Left ventricle myocardium inferior (tissue), 1 donor: ENCODE data around the gene NSMCE1. TPM values are rescaled to one million over a fixed set of nuclear protein-coding genes. Genes with fewer than 3 reads are reported as not detected.

ENCODE experiments used
- DNase-seq: peaks from one replicate; pipeline ENCODE4 v3.0.0-alpha.2; 2020
- H3K27ac ChIP-seq: fragments of 200-600 bp; replicated peaks from 2 replicates; pipeline ENCODE4 v1.8.0; 2021
- H3K27me3 ChIP-seq: fragments of 200-600 bp; 2 replicates; pipeline ENCODE4 v1.8.0; 2021; ENCODE audit warnings: low read depth
- H3K36me3 ChIP-seq: fragments of 200-600 bp; 2 replicates; pipeline ENCODE4 v1.8.0; 2021
- H3K4me1 ChIP-seq: fragments of 200-600 bp; 2 replicates; pipeline ENCODE4 v1.8.0; 2021
- H3K4me3 ChIP-seq: fragments of 200-600 bp; 2 replicates; pipeline ENCODE4 v1.8.0; 2021; ENCODE audit warnings: mild to moderate bottlenecking, moderate library complexity
- H3K9me3 ChIP-seq: fragments of 200-600 bp; replicated peaks from 2 replicates; pipeline ENCODE4 v1.8.0; 2021
- intact Hi-C: fragments of 100-400 bp; cut with micrococcal nuclease; formaldehyde crosslinking; loops from one replicate; pipeline ENCODE4 v1.11.0; 2022
- total RNA-seq: library from RNA; stranded (reverse); fragmentation: NEBNext Ultra II Directional; extraction: Animal tissue kit (Norgen Biotek cat#: 25700); gene quantifications from one replicate; pipeline ENCODE4 v1.2.1, GENCODE V29; 2021
- TF ChIP-seq, protein P1 (sequence below): fragments of 200-600 bp; IDR thresholded peaks from 2 replicates; pipeline ENCODE4 v1.8.0; 2021; ENCODE audit warnings: antibody characterized with exemption, mild to moderate bottlenecking, borderline replicate concordance
- donor health status: DM: no; HTN: yes; CAD: no; lungs with severe emphysema.

Gene NSMCE1
- total RNA-seq, 1 donor from 2014 or later: 38.6 TPM

GRCh38 chr16:27216297-27216885 is 52.2 kb downstream of the NSMCE1 start:
- H3K4me3 ChIP-seq: no peak overlapping the region
- no peak for DNase-seq
- peak overlapping the region; percentile 31 for H3K27ac ChIP-seq
- intact Hi-C loops: no loop called here
- peaks cover 4% of the 10 kb centered on the region for H3K4me1 ChIP-seq
- no peaks in the 10 kb centered on the region for H3K9me3 ChIP-seq
- peaks cover 34% of the 10 kb centered on the region for H3K36me3 ChIP-seq
- TF ChIP-seq, protein P1, sequence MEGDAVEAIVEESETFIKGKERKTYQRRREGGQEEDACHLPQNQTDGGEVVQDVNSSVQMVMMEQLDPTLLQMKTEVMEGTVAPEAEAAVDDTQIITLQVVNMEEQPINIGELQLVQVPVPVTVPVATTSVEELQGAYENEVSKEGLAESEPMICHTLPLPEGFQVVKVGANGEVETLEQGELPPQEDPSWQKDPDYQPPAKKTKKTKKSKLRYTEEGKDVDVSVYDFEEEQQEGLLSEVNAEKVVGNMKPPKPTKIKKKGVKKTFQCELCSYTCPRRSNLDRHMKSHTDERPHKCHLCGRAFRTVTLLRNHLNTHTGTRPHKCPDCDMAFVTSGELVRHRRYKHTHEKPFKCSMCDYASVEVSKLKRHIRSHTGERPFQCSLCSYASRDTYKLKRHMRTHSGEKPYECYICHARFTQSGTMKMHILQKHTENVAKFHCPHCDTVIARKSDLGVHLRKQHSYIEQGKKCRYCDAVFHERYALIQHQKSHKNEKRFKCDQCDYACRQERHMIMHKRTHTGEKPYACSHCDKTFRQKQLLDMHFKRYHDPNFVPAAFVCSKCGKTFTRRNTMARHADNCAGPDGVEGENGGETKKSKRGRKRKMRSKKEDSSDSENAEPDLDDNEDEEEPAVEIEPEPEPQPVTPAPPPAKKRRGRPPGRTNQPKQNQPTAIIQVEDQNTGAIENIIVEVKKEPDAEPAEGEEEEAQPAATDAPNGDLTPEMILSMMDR: no peak
- no peaks in the 10 kb centered on the region for H3K27me3 ChIP-seq

DNA sequence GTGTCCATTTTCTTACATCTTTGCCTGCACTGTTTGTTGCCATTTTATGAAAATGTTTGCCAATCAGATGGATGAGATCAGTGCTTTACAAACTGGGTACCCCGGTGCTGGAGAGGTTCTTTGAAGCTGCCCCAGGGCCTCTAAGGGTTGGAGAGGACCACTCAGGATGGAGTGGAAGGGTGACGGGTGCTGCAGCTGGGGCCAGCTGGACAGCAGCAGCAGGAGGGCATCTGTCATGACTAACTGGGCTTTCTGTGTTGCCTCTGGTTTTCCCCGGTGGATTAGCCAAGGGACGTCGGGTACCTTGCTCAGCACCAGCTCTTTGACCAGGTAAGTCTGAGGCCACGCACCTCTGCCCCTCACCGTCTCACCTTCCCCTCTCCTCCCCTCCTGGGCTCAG is 52.9 kb downstream of the NSMCE1 start:
- Histone ChIP-seq H3K27me3 (no peaks in the 10 kb centered on the region), H3K4me1 (no peaks in the 10 kb centered on the region), H3K27ac (no peak overlapping the region), H3K4me3 (no peak overlapping the region), H3K36me3 (peaks cover 41% of the 10 kb centered on the region), H3K9me3 (no peaks in the 10 kb centered on the region)
- no peak for DNase-seq
- TF ChIP-seq, protein P1: no peak
- intact Hi-C loops: no loop called here

- Histone ChIP-seq H3K27ac (no peak overlapping the region), H3K9me3 (no peaks in the 10 kb centered on the region), H3K27me3 (no peaks in the 10 kb centered on the region), H3K36me3 (peaks cover 48% of the 10 kb centered on the region), H3K4me1 (no peaks in the 10 kb centered on the region), H3K4me3 (no peak overlapping the region)
- intact Hi-C loops: no loop called here
- DNase-seq: no peak
- TF ChIP-seq, protein P1: no peak
Measured at GRCh38 chr16:27214084-27214961, 54.2 kb downstream of the NSMCE1 start.

- Histone ChIP-seq H3K4me3 (no peak overlapping the region), H3K9me3 (no peaks in the 10 kb centered on the region), H3K4me1 (no peaks in the 10 kb centered on the region), H3K36me3 (peaks cover 39% of the 10 kb centered on the region), H3K27ac (no peak overlapping the region), H3K27me3 (no peaks in the 10 kb centered on the region)
- DNase-seq: no peak
- intact Hi-C loops: no loop called here
- TF ChIP-seq, protein P1: no peak
Measured at GRCh38 chr16:27211026-27211425, 57.5 kb downstream of the NSMCE1 start.

- Histone ChIP-seq H3K9me3 (no peaks in the 10 kb centered on the region), H3K36me3 (peaks cover 37% of the 10 kb centered on the region), H3K27me3 (no peaks in the 10 kb centered on the region), H3K27ac (no peak overlapping the region), H3K4me1 (no peaks in the 10 kb centered on the region), H3K4me3 (no peak overlapping the region)
- TF ChIP-seq, protein P1: no peak
- intact Hi-C loops: no loop called here
- DNase-seq: no peak
Measured at GRCh38 chr16:27210174-27210573, 58.4 kb downstream of the NSMCE1 start.
